BE2C (cell line): ENCODE measurements around the gene DCX.
A peak's percentile ranks its signal among the peaks of the same experiment; 100 is the strongest.

Source experiments
- DNase-seq: peaks from one replicate; pipeline ENCODE4 v3.0.0-alpha.2; 2020
- H3K27me3 ChIP-seq: fragments of 250-450 bp; sonication (Bioruptor Pico); 2 replicates; pipeline ENCODE4 v1.5.1; 2020; ENCODE audit warnings: mild to moderate bottlenecking
- H3K36me3 ChIP-seq: fragments of 250-450 bp; sonication (Bioruptor Pico); 2 replicates; pipeline ENCODE4 v1.5.1; 2020; ENCODE audit warnings: mild to moderate bottlenecking
- H3K4me1 ChIP-seq: fragments of 250-450 bp; sonication (Bioruptor Pico); 2 replicates; pipeline ENCODE4 v1.5.1; 2020
- H3K4me3 ChIP-seq: 2 replicates; pipeline ENCODE4 v1.5.1; 2011; ENCODE audit warnings: low read depth, low read length
- H3K9me3 ChIP-seq: fragments of 250-450 bp; sonication (Bioruptor Pico); 2 replicates; pipeline ENCODE4 v1.5.1; 2020
- CTCF ChIP-seq: IDR thresholded peaks from 2 replicates; pipeline ENCODE4 v1.5.1; 2012; ENCODE audit warnings: mild to moderate bottlenecking, low read depth, low read length

The DCX gene

GRCh38 chrX:111268506-111268905 is 143.5 kb downstream of the DCX start:
- no peaks in the 10 kb centered on the region; the same call in 1 of the 2 replicates for H3K4me1 ChIP-seq
- DNase-seq = no peak
- H3K27me3 ChIP-seq = no peaks in the 10 kb centered on the region
- no peak overlapping the region for H3K4me3 ChIP-seq
- H3K36me3 ChIP-seq = no peaks in the 10 kb centered on the region
- TF ChIP-seq CTCF = no peak
- H3K9me3 ChIP-seq = no peaks in the 10 kb centered on the region

GRCh38 chrX:111265486-111265885 is 146.5 kb downstream of the DCX start:
- DNase-seq = no peak
- no peaks in the 10 kb centered on the region for H3K27me3 ChIP-seq
- TF ChIP-seq CTCF = no peak
- H3K9me3 ChIP-seq = no peaks in the 10 kb centered on the region
- no peaks in the 10 kb centered on the region for H3K36me3 ChIP-seq
- no peak overlapping the region for H3K4me3 ChIP-seq
- H3K4me1 ChIP-seq = no peaks in the 10 kb centered on the region; the same call in 1 of the 2 replicates

GRCh38 chrX:111264385-111264784 is 147.6 kb downstream of the DCX start:
- DNase-seq = no peak
- Histone ChIP-seq H3K4me3 (no peak overlapping the region), H3K9me3 (no peaks in the 10 kb centered on the region), H3K36me3 (no peaks in the 10 kb centered on the region), H3K4me1 (no peaks in the 10 kb centered on the region; the same call in 1 of the 2 replicates), H3K27me3 (no peaks in the 10 kb centered on the region)
- TF ChIP-seq CTCF = peak; percentile 9; the same call in 1 of the 2 replicates

GRCh38 chrX:111262086-111262485 is 149.9 kb downstream of the DCX start:
- H3K9me3 ChIP-seq = no peaks in the 10 kb centered on the region
- no peak overlapping the region for H3K4me3 ChIP-seq
- H3K36me3 ChIP-seq = no peaks in the 10 kb centered on the region
- H3K4me1 ChIP-seq = no peaks in the 10 kb centered on the region
- TF ChIP-seq CTCF = no peak
- no peak for DNase-seq
- H3K27me3 ChIP-seq = no peaks in the 10 kb centered on the region

GRCh38 chrX:111260451-111260850 is 151.5 kb downstream of the DCX start:
- no peaks in the 10 kb centered on the region for H3K9me3 ChIP-seq
- H3K36me3 ChIP-seq = no peaks in the 10 kb centered on the region
- TF ChIP-seq CTCF = no peak
- H3K27me3 ChIP-seq = no peaks in the 10 kb centered on the region
- H3K4me3 ChIP-seq = no peak overlapping the region
- DNase-seq = no peak
- H3K4me1 ChIP-seq = no peaks in the 10 kb centered on the region

GRCh38 chrX:111259559-111259958 is 152.4 kb downstream of the DCX start:
- DNase-seq = peak; percentile 11
- no peaks in the 10 kb centered on the region for H3K27me3 ChIP-seq
- H3K9me3 ChIP-seq = no peaks in the 10 kb centered on the region
- H3K36me3 ChIP-seq = no peaks in the 10 kb centered on the region
- TF ChIP-seq CTCF = no peak
- no peak overlapping the region for H3K4me3 ChIP-seq
- no peaks in the 10 kb centered on the region for H3K4me1 ChIP-seq
